A673 (cell line): ENCODE measurements around the gene AP4S1. TPM values are rescaled to one million over a fixed set of nuclear protein-coding genes. Genes with fewer than 3 reads are reported as not detected.
"Not testable (repeated sequence)": the region's sequence is repeated elsewhere in the genome, so short reads cannot be mapped to it uniquely, and the experiment has no call there.

Experiments
- BruUV-seq: library from RNA; stranded (reverse); fragments of 400-500 nt; replicated peaks from 2 replicates; lab custom pipeline; 2021; lab: Mats Ljungman, UMichigan
- CTCF ChIA-PET: fragments of 300-600 bp; sonication (Branson Sonifier 250); formaldehyde crosslinking; loops from one replicate; lab custom pipeline; 2022; ENCODE audit warnings: antibody characterized with exemption; lab: Charles Lee
- POLR2A ChIA-PET: fragments of 300-600 bp; sonication (Branson Sonifier 250); formaldehyde crosslinking; loops from one replicate; lab custom pipeline; 2022; ENCODE audit warnings: antibody characterized with exemption; ENCODE audit not compliant: low non-redundant PET; lab: Charles Lee
- DNase-seq: peaks from one replicate; pipeline ENCODE4 v3.0.0-alpha.2; 2015; ENCODE audit warnings: low spot score
- H3K27ac ChIP-seq: fragments of 200-600 bp; sonication (generic); 2 replicates; pipeline ENCODE4 v1.5.1; 2016; ENCODE audit warnings: mixed run types, low read depth, mild to moderate bottlenecking, mixed read lengths, antibody characterized with exemption, low read length; ENCODE audit not compliant: poor library complexity, severe bottlenecking
- H3K27me3 ChIP-seq: fragments of 200-600 bp; sonication (generic); replicated peaks from 2 replicates; pipeline ENCODE4 v1.6.1; 2017; ENCODE audit warnings: mixed run types, low read depth, mild to moderate bottlenecking, mixed read lengths, antibody characterized with exemption, low read length; ENCODE audit not compliant: insufficient read depth, poor library complexity
- H3K36me3 ChIP-seq: fragments of 200-600 bp; sonication (generic); 2 replicates; pipeline ENCODE4 v1.6.1; 2016; ENCODE audit warnings: mixed run types, mild to moderate bottlenecking, mixed read lengths, antibody characterized with exemption, low read length; ENCODE audit not compliant: insufficient read depth, poor library complexity, severe bottlenecking
- H3K4me1 ChIP-seq: fragments of 200-600 bp; sonication (generic); 2 replicates; pipeline ENCODE4 v1.6.1; 2017; ENCODE audit warnings: mixed run types, mild to moderate bottlenecking, mixed read lengths, antibody characterized with exemption, low read length; ENCODE audit not compliant: insufficient read depth, poor library complexity, severe bottlenecking
- H3K4me3 ChIP-seq: fragments of 200-600 bp; sonication (generic); 2 replicates; pipeline ENCODE4 v1.5.1; 2016; ENCODE audit warnings: low read depth, mixed run types, mild to moderate bottlenecking, mixed read lengths, low read length; ENCODE audit not compliant: poor library complexity, severe bottlenecking
- H3K9me3 ChIP-seq: fragments of 200-600 bp; sonication (generic); 2 replicates; pipeline ENCODE4 v1.6.1; 2016; ENCODE audit warnings: mixed run types, low read depth, mild to moderate bottlenecking, mixed read lengths, antibody characterized with exemption, low read length; ENCODE audit not compliant: poor library complexity, severe bottlenecking
- CTCF ChIP-seq: fragments of 300-800, 200-600 bp; sonication (generic); conservative IDR thresholded peaks from 2 replicates; pipeline ENCODE4 v1.5.1; 2017; ENCODE audit warnings: low read depth, mild to moderate bottlenecking, antibody characterized with exemption, low read length, moderate library complexity, mixed read lengths
- EZH2 ChIP-seq: fragments of 200-600 bp; sonication (generic); IDR thresholded peaks from 2 replicates; pipeline ENCODE4 v1.6.1; 2017; ENCODE audit warnings: borderline replicate concordance, low read depth, mild to moderate bottlenecking, mixed read lengths, antibody characterized with exemption, low read length; ENCODE audit not compliant: poor library complexity, severe bottlenecking
- intact Hi-C: fragments of 100-400 bp; cut with micrococcal nuclease; formaldehyde crosslinking; loops from one replicate; pipeline ENCODE4 v1.10.0; 2022; ENCODE audit not compliant: unreplicated experiment
- total RNA-seq: library from RNA; stranded (reverse); gene quantifications from 2 replicates; pipeline ENCODE4 v1.2.3, GENCODE V29; 2021

Gene AP4S1
- total RNA-seq, 1 experiment from 2014 or later: 8.6 TPM

DNA sequence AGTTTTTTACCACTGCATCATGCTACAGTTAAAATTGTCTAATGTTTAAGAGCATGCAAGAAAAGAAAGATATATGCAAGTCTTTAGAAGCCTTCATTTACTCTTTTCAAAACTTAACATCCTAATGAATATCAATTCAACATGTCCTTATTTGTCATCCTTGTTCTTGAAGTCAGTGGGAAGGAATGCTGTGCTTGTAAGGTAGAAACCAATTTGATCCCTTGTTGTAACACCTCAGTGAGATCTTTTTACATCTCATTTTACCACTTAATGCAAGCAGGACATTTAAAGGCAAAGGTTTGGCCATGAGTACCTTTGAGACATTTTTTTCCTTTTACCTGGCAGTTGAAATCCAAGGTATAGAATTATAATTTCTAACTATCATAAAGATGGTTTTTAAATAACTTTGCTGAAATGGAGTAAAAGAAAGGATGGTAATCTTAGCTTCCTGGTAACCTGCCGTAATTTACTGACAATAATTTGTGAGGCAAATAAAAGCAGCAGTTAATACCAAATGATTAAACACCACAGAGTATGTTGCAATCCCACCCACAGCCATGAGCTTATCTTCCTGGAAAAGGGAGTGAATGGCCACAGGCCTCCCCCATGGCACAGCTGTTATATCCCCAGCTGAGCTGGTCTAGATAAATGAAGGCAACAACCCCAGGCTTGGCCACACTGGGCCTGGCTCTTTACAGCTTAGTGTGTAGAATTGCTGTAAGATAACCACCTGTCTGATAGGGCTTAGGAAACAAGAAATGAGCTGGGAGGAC, 33.9 kb downstream of the AP4S1 start:
- H3K36me3 ChIP-seq: no peaks in the 10 kb centered on the region
- H3K9me3 ChIP-seq: no peaks in the 10 kb centered on the region
- CTCF ChIA-PET: interaction anchor here (0.5 kb wide), 1 partner anchor 16 kb away, joined by 4 read pairs; no protein-coding TSS in a partner anchor
- H3K4me1 ChIP-seq: peaks cover 5% of the 10 kb centered on the region
- H3K27ac ChIP-seq: no peak overlapping the region
- intact Hi-C loops: no loop called here
- no peaks in the 10 kb centered on the region for H3K27me3 ChIP-seq
- no TSS peak for BruUV-seq
- POLR2A ChIA-PET: no interaction called here
- TF ChIP-seq EZH2: no peak
- no peak for TF ChIP-seq CTCF
- DNase-seq: peak; percentile 45
- no peak overlapping the region for H3K4me3 ChIP-seq

DNA sequence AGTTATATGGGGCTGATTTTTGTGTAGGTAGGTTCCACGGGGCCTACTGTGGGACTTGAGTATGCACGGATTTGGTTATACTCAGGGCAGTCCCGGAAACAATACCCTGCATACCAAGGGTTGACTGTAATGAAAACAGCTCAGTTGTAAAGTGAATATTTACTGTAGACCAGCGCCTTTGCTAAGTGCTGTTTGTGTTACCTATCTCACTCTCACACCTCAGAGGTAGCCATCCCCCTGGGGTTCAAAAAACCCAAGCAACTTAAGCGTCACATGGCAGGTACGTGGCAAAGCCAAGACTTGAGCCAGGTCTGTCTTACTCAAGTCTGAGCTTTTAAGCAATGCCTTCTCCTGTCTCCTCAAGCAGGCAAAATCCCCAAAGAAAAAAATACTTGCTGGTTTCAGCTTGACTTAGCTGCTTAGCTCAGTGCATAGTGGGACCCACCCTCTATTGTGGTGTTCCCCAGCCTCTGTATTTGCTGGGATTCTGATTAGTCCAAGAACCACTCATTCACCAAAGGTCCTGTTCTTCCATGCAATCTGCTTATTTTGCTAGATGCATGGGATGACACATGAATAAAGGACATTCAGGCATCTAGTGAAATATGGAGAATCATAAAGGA, 34.9 kb downstream of the AP4S1 start:
- peaks cover 5% of the 10 kb centered on the region for H3K4me1 ChIP-seq
- no peak overlapping the region for H3K27ac ChIP-seq
- ChIA-PET CTCF (no interaction called here), POLR2A (no interaction called here)
- no peaks in the 10 kb centered on the region for H3K36me3 ChIP-seq
- no TSS peak for BruUV-seq
- H3K4me3 ChIP-seq: no peak overlapping the region
- H3K9me3 ChIP-seq: no peaks in the 10 kb centered on the region
- no peak for DNase-seq
- intact Hi-C loops: no loop called here
- no peaks in the 10 kb centered on the region for H3K27me3 ChIP-seq
- no peak for TF ChIP-seq CTCF
- no peak for TF ChIP-seq EZH2

DNA sequence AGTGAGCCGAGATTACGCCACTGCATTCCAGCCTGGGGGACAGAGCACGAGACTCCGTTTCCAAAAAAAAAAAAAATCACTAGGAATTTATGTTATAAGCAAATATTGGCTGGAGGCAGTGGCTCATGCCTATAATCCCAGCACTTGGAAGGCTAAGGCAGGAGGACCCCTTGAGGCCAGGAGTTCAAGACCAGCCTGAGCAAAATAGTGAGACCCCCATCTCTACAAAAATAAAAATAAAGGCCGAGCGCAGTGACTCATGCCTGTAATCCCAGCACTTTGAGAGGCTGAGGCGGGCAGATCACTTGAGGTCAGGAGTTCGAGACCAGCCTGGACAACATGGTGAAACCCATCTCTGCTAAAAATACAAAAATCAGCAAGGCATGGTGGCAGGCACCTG, 37.5 kb downstream of the AP4S1 start:
- DNase-seq, intact Hi-C loops, CTCF ChIA-PET, POLR2A ChIA-PET, BruUV-seq, H3K4me3 ChIP-seq, H3K4me1 ChIP-seq, H3K27me3 ChIP-seq, H3K27ac ChIP-seq, H3K36me3 ChIP-seq, H3K9me3 ChIP-seq: not testable (repeated sequence)
